ENCODE data around the gene OR51T1.
"Not testable (repeated sequence)": the region's sequence is repeated elsewhere in the genome, so short reads cannot be mapped to it uniquely, and the experiment has no call there.

The OR51T1 gene, protein sequence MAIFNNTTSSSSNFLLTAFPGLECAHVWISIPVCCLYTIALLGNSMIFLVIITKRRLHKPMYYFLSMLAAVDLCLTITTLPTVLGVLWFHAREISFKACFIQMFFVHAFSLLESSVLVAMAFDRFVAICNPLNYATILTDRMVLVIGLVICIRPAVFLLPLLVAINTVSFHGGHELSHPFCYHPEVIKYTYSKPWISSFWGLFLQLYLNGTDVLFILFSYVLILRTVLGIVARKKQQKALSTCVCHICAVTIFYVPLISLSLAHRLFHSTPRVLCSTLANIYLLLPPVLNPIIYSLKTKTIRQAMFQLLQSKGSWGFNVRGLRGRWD

DNA sequence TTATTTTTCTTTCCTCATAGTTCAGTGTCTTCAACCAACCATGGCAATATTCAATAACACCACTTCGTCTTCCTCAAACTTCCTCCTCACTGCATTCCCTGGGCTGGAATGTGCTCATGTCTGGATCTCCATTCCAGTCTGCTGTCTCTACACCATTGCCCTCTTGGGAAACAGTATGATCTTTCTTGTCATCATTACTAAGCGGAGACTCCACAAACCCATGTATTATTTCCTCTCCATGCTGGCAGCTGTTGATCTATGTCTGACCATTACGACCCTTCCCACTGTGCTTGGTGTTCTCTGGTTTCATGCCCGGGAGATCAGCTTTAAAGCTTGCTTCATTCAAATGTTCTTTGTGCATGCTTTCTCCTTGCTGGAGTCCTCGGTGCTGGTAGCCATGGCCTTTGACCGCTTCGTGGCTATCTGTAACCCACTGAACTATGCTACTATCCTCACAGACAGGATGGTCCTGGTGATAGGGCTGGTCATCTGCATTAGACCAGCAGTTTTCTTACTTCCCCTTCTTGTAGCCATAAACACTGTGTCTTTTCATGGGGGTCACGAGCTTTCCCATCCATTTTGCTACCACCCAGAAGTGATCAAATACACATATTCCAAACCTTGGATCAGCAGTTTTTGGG, at the start of gene OR51T1:
OR51T1 (plus strand) TSS at position 41 of the 641 bp plus-strand sequence; CDS start at position 41, 0 bp downstream.
- H3K4me3 ChIP-seq (ENCODE audit: low read length) = no peak within 1 kb of the TSS
- TF ChIP-seq, protein P1, sequence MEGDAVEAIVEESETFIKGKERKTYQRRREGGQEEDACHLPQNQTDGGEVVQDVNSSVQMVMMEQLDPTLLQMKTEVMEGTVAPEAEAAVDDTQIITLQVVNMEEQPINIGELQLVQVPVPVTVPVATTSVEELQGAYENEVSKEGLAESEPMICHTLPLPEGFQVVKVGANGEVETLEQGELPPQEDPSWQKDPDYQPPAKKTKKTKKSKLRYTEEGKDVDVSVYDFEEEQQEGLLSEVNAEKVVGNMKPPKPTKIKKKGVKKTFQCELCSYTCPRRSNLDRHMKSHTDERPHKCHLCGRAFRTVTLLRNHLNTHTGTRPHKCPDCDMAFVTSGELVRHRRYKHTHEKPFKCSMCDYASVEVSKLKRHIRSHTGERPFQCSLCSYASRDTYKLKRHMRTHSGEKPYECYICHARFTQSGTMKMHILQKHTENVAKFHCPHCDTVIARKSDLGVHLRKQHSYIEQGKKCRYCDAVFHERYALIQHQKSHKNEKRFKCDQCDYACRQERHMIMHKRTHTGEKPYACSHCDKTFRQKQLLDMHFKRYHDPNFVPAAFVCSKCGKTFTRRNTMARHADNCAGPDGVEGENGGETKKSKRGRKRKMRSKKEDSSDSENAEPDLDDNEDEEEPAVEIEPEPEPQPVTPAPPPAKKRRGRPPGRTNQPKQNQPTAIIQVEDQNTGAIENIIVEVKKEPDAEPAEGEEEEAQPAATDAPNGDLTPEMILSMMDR (IDR thresholded peaks at IDR 0.05; ENCODE audit: insufficient read depth, low read depth, low read length, missing control alignments) = no peak
- no peak for DNase-seq (ENCODE audit: low read depth)

DNA sequence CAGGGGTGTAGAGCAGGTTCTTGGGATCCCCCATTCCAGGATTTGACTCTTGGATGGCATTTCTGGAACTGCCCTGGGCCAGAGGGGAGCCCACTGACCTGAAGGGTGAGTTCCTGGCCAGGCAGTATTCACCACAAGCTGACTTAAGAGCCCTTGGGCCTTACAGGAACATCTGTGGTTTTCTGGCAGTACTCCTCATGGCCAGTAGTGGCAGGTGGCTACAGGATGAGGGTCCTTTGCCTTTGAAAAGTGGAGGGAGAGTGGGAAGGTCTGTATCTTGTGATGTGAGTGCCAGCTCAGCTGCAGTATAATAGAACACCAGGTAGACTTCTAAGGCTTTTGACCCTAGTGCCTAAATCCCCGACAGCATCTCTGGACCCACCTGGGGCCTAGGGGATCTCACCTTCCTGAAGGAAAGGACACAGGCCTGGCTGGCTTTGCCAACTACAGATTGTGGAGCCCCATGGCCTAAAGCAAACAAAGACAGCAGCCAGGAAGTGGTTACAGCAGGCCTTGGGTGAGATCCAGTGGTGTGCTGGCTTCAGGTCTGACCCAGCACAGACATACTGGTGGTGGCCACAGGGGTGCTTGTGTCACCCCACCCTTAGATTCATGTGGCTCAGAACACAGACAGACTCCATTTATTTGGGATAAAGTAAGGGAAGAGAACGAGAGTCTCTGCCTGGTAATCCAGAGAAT, 41.7 kb upstream of the OR51T1 start:
- TF ChIP-seq, protein P1 (IDR thresholded peaks at IDR 0.05; ENCODE audit: insufficient read depth, low read depth, low read length, missing control alignments) = no peak
- no peak overlapping the region for H3K4me3 ChIP-seq (ENCODE audit: low read length)
- no peak for DNase-seq (ENCODE audit: low read depth)

DNA sequence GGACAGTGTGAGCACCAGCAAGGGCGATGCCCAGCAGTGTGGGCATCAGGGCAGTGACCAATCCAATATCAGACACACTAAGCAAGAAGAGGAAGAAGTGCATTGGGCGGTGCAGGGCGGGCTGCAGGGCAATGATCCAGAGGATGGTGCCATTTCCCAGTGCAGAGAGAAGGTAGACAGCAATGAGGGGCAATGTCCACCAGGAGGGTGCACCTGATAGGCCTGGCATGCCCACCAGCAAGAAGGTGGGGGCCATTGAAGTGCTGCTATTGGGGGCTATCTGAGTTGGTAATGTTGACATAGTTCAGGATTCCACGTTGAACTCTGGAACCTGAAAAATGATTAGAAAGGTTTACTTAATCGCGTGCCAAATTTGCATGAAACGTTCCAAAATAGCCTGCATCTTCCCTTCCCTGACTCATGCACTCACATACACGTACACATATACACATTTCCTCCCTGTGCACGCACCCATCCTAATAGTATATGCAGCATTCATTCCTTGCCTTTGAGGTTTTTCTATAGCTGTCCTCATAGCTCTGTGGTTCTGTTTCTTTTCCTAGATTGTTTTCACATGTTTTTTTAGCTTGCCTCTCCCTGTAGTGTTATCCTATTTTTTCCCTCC, 32.7 kb upstream of the OR51T1 start, which contains the start of gene OR51S1:
OR51S1 (minus strand) TSS at position 301 of the 625 bp plus-strand sequence; CDS start at position 301, 0 bp downstream.
- no peak within 1 kb of the TSS for H3K4me3 ChIP-seq (ENCODE audit: low read length)
- TF ChIP-seq, protein P1 (IDR thresholded peaks at IDR 0.05; ENCODE audit: insufficient read depth, low read depth, low read length, missing control alignments) = no peak
- no peak for DNase-seq (ENCODE audit: low read depth)

DNA sequence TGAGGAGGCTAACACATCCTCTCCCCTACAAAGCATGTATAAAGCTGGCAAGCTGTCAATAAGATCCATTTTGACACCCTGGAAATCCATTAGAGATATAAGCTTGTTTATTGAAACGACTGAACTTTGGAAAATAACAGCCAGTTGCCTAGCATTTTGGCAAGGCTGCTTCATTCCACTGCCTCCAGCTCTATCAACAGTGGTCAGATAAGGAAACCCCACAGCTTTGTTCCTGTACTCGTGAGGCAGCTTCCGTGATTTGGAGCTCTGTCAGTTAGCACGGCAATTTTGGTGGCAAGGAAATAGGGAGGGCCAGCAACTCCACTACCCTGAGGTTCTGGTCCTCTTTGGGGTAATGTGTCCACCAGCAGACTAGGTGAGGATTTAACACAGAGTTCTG, 30.7 kb upstream of the OR51T1 start:
- no peak overlapping the region for H3K4me3 ChIP-seq (ENCODE audit: low read length)
- no peak for DNase-seq (ENCODE audit: low read depth)
- TF ChIP-seq, protein P1 (IDR thresholded peaks at IDR 0.05; ENCODE audit: insufficient read depth, low read depth, low read length, missing control alignments) = no peak

DNA sequence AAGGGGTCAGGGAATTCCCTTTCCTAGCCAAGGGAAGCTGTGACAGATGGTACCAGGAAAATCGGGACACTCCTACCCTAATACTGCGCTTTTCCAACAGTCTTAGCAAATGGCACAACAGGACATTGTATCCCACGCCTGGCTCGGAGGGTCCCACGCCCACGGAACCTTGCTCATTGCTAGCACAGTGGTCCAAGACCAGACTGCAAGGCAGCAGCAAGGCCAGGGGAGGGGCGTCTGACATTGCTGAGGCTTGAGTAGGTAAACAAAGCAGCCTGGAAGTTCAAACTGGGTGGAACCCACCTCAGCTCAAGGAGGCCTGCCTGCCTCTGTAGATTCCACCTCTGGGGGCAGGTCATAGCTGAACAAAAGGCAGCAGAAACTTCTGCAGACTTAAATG, 27.4 kb upstream of the OR51T1 start:
- not testable (repeated sequence) for H3K4me3 ChIP-seq (ENCODE audit: low read length); DNase-seq (ENCODE audit: low read depth)

DNA sequence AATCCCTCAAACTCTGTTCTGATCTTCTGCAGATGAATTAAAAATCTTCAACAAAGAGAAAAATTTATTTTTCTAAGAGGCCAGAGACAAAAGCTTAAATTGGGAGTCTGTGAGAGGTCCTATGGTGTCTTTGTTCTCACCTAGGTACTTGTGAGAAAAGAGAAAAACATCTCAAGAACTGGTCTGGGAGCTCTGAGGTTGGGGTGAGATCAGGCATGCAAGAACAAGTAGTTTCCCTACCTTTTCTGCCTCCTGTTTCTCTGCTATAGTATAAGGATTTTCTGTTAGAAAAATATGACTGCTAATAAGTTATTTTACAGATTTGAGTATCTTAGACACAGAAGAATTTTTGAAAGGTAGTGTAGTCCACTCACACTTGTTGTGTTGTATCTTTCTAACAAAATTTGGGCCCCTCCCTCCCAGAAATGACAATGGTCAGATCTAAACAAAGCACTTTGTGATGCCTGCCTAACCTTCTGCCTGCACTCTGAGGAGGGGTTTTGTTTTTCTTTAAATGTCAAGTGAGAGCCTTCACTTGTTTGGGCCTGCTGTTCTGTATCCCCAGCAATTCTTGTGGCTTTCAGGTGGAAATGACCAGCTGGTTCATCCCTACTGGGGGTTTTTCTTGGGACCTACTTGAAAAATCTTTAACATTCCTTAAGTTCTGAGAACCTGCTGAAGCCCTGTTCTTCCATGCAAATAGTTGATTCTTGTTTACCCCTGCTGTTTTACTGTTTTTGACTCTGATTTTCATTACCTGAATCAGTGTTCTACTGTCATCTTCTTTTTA, 19.1 kb upstream of the OR51T1 start:
- no peak overlapping the region for H3K4me3 ChIP-seq (ENCODE audit: low read length)
- DNase-seq (ENCODE audit: low read depth) = no peak
- TF ChIP-seq, protein P1 (IDR thresholded peaks at IDR 0.05; ENCODE audit: insufficient read depth, low read depth, low read length, missing control alignments) = no peak
